NB4 (cell line): ENCODE data around the gene BABAM1.

Source experiments
- MAX ChIP-seq: IDR thresholded peaks from 2 replicates; pipeline ENCODE4 v1.6.1; 2011; ENCODE audit warnings: low read depth, low read length
- POLR2A ChIP-seq: IDR thresholded peaks from 2 replicates; pipeline ENCODE4 v1.6.1; 2011; ENCODE audit warnings: mild to moderate bottlenecking; ENCODE audit not compliant: insufficient read length; ENCODE audit errors: extremely low read depth
- TF ChIP-seq, protein P1 (sequence below): IDR thresholded peaks from one replicate; pipeline ENCODE4 v1.5.1; 2012; ENCODE audit warnings: low read depth, low read length

GRCh38 chr19:17286752-17287151 lies 19.5 kb downstream of the BABAM1 start:
- TF ChIP-seq, protein P1, sequence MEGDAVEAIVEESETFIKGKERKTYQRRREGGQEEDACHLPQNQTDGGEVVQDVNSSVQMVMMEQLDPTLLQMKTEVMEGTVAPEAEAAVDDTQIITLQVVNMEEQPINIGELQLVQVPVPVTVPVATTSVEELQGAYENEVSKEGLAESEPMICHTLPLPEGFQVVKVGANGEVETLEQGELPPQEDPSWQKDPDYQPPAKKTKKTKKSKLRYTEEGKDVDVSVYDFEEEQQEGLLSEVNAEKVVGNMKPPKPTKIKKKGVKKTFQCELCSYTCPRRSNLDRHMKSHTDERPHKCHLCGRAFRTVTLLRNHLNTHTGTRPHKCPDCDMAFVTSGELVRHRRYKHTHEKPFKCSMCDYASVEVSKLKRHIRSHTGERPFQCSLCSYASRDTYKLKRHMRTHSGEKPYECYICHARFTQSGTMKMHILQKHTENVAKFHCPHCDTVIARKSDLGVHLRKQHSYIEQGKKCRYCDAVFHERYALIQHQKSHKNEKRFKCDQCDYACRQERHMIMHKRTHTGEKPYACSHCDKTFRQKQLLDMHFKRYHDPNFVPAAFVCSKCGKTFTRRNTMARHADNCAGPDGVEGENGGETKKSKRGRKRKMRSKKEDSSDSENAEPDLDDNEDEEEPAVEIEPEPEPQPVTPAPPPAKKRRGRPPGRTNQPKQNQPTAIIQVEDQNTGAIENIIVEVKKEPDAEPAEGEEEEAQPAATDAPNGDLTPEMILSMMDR = no peak
- no peak for TF ChIP-seq POLR2A
- TF ChIP-seq MAX = no peak
